T-helper 1 cell treated with Interleukin-12 subunit alpha and Interleukin-12 subunit beta and Interleukin-4 antibody, amounts not matched to agents 30 ng/mL and 1 ng/mL, for 36 hours (primary cell): ENCODE measurements around the gene BEST3. TPM values are rescaled to one million over a fixed set of nuclear protein-coding genes. Genes with fewer than 3 reads are reported as not detected.
"Not testable (repeated sequence)": the region's sequence is repeated elsewhere in the genome, so short reads cannot be mapped to it uniquely, and the experiment has no call there.

Experiments
- intact Hi-C: fragments of 100-400 bp; cut with micrococcal nuclease; formaldehyde crosslinking; loops from one replicate; pipeline ENCODE4 v1.15.1; 2024
- total RNA-seq: library from RNA; stranded (reverse); gene quantifications from 2 replicates; pipeline ENCODE4 v1.2.3, GENCODE V29; 2022

BEST3 gene
- total RNA-seq, 1 donor from 2014 or later: not detected

GRCh38 chr12:69688471-69689427 lies 10.4 kb downstream of the BEST3 start:
- intact Hi-C loops: no loop called here

GRCh38 chr12:69688021-69688420 lies 11.1 kb downstream of the BEST3 start:
- intact Hi-C loops: no loop called here

GRCh38 chr12:69687390-69687789 lies 11.7 kb downstream of the BEST3 start:
- intact Hi-C loops: no loop called here

- intact Hi-C loops: no loop called here
Observed at GRCh38 chr12:69686731-69687130, 12.4 kb downstream of the BEST3 start.

- intact Hi-C loops: no loop called here
Observed at GRCh38 chr12:69685810-69686209, 13.3 kb downstream of the BEST3 start.

GRCh38 chr12:69684466-69684865 lies 14.6 kb downstream of the BEST3 start:
- intact Hi-C loops: no loop called here

- intact Hi-C loops: no loop called here
Observed at GRCh38 chr12:69682110-69682755, 16.9 kb downstream of the BEST3 start.

GRCh38 chr12:69679119-69679518 lies 20.0 kb downstream of the BEST3 start:
- intact Hi-C loops: no loop called here

- intact Hi-C loops: no loop called here
Observed at GRCh38 chr12:69676257-69677012, 22.7 kb downstream of the BEST3 start.

- intact Hi-C loops: no loop called here
Observed at GRCh38 chr12:69672195-69672594, 26.9 kb downstream of the BEST3 start.

- intact Hi-C loops: no loop called here
Observed at GRCh38 chr12:69671597-69671996, 27.5 kb downstream of the BEST3 start.

GRCh38 chr12:69666798-69667197 lies 32.3 kb downstream of the BEST3 start:
- intact Hi-C loops: no loop called here

GRCh38 chr12:69664930-69665377 lies 34.1 kb downstream of the BEST3 start:
- intact Hi-C loops: not testable (repeated sequence)

GRCh38 chr12:69663726-69664125 lies 35.4 kb downstream of the BEST3 start:
- intact Hi-C loops: no loop called here

- intact Hi-C loops: no loop called here
Observed at GRCh38 chr12:69662764-69663163, 36.3 kb downstream of the BEST3 start.

- intact Hi-C loops: no loop called here
Observed at GRCh38 chr12:69661386-69661785, 37.7 kb downstream of the BEST3 start.

GRCh38 chr12:69660164-69660863 lies 38.8 kb downstream of the BEST3 start:
- intact Hi-C loops: no loop called here

- intact Hi-C loops: no loop called here
Observed at GRCh38 chr12:69658203-69658602, 40.9 kb downstream of the BEST3 start.

GRCh38 chr12:69657376-69658137 lies 41.5 kb downstream of the BEST3 start:
- intact Hi-C loops: no loop called here

GRCh38 chr12:69655616-69656340 lies 43.3 kb downstream of the BEST3 start:
- intact Hi-C loops: no loop called here
